Prostate gland (tissue), 2 donors: Measurements from ENCODE around the gene CLECL1. TPM values are rescaled to one million over a fixed set of nuclear protein-coding genes. Genes with fewer than 3 reads are reported as not detected.
"Not testable (repeated sequence)": the region's sequence is repeated elsewhere in the genome, so short reads cannot be mapped to it uniquely, and the experiment has no call there.

Experiments
- DNase-seq: peaks from one replicate; pipeline ENCODE4 v3.0.0-alpha.2; 2019; ENCODE audit warnings: low spot score
- H3K27ac ChIP-seq, 2 donors: fragments of 200-600 bp; sonication (generic); 2 replicates each; pipeline ENCODE4 v1.5.1; 2017 to 2019
- H3K27me3 ChIP-seq: fragments of 200-600 bp; sonication (generic); replicated peaks from 2 replicates; pipeline ENCODE4 v1.5.1; 2019; ENCODE audit not compliant: insufficient read depth
- H3K36me3 ChIP-seq, 2 donors: fragments of 200-600 bp; sonication (generic); 1 replicate in 1 of 2; 2 replicates in 1 of 2; pipeline versions ENCODE4 v1.5.1 to v1.8.1; 2017 to 2019
- H3K4me1 ChIP-seq: fragments of 200-600 bp; sonication (generic); replicated peaks from 2 replicates; pipeline ENCODE4 v1.5.1; 2019
- H3K4me3 ChIP-seq, 2 donors: fragments of 200-600 bp; sonication (generic); 2 replicates each; pipeline ENCODE4 v1.5.1; 2017 to 2019
- H3K9me3 ChIP-seq: fragments of 200-600 bp; sonication (generic); 2 replicates; pipeline ENCODE4 v1.5.1; 2017
- CTCF ChIP-seq, 4 experiments: fragments of 200-600 bp in 2 of 4; fragments of 450-650 bp in 2 of 4; sonication (generic) in 2 of 4; IDR thresholded peaks; 1 replicate in 3 of 4; 2 replicates in 1 of 4; pipeline ENCODE4 v1.5.1; 2016 to 2019; ENCODE audit warnings: antibody characterized with exemption in 4 of 4, mild to moderate bottlenecking in 2 of 4, moderate library complexity in 2 of 4
- POLR2A ChIP-seq: fragments of 450-650 bp; IDR thresholded peaks from one replicate; pipeline ENCODE4 v1.6.1; 2016; ENCODE audit warnings: antibody characterized with exemption, mild to moderate bottlenecking
- POLR2AphosphoS5 ChIP-seq: sonication (generic); formaldehyde crosslinking; IDR thresholded peaks from one replicate; pipeline ENCODE4 v1.6.1; 2017; ENCODE audit warnings: antibody characterized with exemption
- WGBS: methylation state at CpG from one replicate; pipeline ENCODE4 v1.1.5; 2018; 5-methylcytosine and 5-hydroxymethylcytosine counted together
- intact Hi-C: fragments of 100-400 bp; cut with DNase I; formaldehyde crosslinking; loops from one replicate; pipeline ENCODE4 v1.14.2; 2022
- total RNA-seq, 2 donors: library from RNA; depleted of rRNA; stranded (reverse); fragments of >200 nt; gene quantifications; one replicate each; pipeline ENCODE4 v1.1.0, GENCODE V29; 2016

CLECL1 gene
- total RNA-seq, 2 donors from 2014 or later: not detected

DNA sequence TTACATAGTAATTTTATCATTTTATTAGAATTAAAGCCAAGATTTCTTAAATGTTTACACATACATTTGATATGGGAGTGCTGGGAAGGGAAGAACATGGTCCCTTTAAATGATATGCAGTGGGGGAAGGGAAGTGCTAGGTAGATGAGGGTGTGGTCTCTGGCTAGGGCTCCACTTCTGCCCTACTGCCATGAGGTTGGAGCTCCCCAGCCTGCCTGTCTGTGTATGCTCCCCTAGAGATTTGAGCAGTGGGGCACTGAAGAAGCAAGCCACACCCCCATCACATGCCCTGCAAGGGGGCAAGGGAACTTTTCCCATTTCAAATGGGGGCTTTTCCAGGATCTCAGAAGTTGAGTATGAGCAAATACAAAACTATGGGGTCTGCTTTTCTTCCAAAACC lies 25.5 kb downstream of the CLECL1 start:
- no peak overlapping the region for H3K4me3 ChIP-seq
- no peaks in the 10 kb centered on the region for H3K27me3 ChIP-seq
- no peak for DNase-seq
- TF ChIP-seq POLR2A (no peak), POLR2AphosphoS5 (no peak), CTCF (IDR thresholded peaks at IDR 0.05) (no peak)
- H3K9me3 ChIP-seq: no peaks in the 10 kb centered on the region
- H3K27ac ChIP-seq: no peak overlapping the region
- H3K4me1 ChIP-seq: no peaks in the 10 kb centered on the region
- intact Hi-C loops: loop anchor here (5.0 kb wide), 1 partner anchor 375 kb away; no protein-coding TSS in a partner anchor
- H3K36me3 ChIP-seq: no peaks in the 10 kb centered on the region

DNA sequence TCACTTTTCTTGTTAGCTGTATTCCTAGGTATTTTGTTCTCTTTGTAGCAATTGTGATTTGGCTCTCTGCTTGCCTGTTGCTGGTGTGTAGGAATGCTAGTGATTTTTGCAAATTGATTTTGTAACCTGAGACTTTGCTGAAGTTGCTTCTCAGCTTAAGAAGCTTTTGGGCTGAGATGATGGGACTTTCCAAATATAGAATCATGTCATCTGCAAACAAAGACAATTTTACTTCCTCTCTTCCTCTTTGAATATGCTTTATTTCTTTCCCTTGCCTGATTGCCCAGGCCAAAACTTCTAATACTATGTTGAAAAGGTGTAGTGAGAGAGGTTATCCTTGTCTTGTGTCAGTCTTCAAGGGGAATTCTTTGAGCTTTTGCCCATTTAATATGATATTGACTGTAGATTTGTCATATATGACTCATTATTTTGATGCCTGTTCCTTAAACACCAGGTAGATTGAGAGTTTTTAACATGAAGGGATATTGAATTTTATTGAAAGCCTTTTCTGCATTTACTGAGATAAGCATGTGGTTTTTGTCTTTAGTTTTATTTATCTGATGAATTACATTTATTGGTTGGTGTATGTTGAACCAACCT lies 26.7 kb downstream of the CLECL1 start:
- Histone ChIP-seq H3K4me3 (no peak overlapping the region), H3K27ac (no peak overlapping the region), H3K4me1 (no peaks in the 10 kb centered on the region), H3K27me3 (no peaks in the 10 kb centered on the region), H3K36me3 (no peaks in the 10 kb centered on the region), H3K9me3 (no peaks in the 10 kb centered on the region)
- intact Hi-C loops: loop anchor here (5.0 kb wide), 1 partner anchor 374 kb away; no protein-coding TSS in a partner anchor
- DNase-seq: no peak
- TF ChIP-seq POLR2A (no peak), CTCF (IDR thresholded peaks at IDR 0.05) (no peak), POLR2AphosphoS5 (no peak)

- WGBS: 93% methylated on average over 5 of the region's 5 CpGs
- intact Hi-C loops, H3K27ac ChIP-seq, H3K4me3 ChIP-seq, H3K9me3 ChIP-seq, DNase-seq, H3K36me3 ChIP-seq, H3K4me1 ChIP-seq, H3K27me3 ChIP-seq: not testable (repeated sequence)
Measured at GRCh38 chr12:9704561-9704960, 28.3 kb downstream of the CLECL1 start.

- no peak for TF ChIP-seq POLR2AphosphoS5
- no peak for TF ChIP-seq CTCF (IDR thresholded peaks at IDR 0.05)
- no peak for TF ChIP-seq POLR2A
- Histone ChIP-seq H3K27ac (no peak overlapping the region), H3K4me1 (no peaks in the 10 kb centered on the region), H3K4me3 (no peak overlapping the region), H3K36me3 (no peaks in the 10 kb centered on the region), H3K9me3 (no peaks in the 10 kb centered on the region), H3K27me3 (no peaks in the 10 kb centered on the region)
- intact Hi-C loops: no loop called here
- WGBS: 85% methylated on average over 3 of the region's 3 CpGs
- no peak for DNase-seq
Measured at GRCh38 chr12:9702255-9702654, 30.6 kb downstream of the CLECL1 start.

- TF ChIP-seq CTCF (IDR thresholded peaks at IDR 0.05) (no peak), POLR2A (no peak), POLR2AphosphoS5 (no peak)
- Histone ChIP-seq H3K27me3 (no peaks in the 10 kb centered on the region), H3K9me3 (no peaks in the 10 kb centered on the region), H3K4me3 (no peak overlapping the region), H3K4me1 (no peaks in the 10 kb centered on the region), H3K27ac (no peak overlapping the region), H3K36me3 (no peaks in the 10 kb centered on the region)
- DNase-seq: no peak
- intact Hi-C loops: no loop called here
- WGBS: 96% methylated on average over 1 of the region's 1 CpG
Measured at GRCh38 chr12:9701380-9702154, 31.3 kb downstream of the CLECL1 start.
